Measurements from ENCODE around the gene DAB2. TPM values are rescaled to one million over a fixed set of nuclear protein-coding genes. Genes with fewer than 3 reads are reported as not detected.

DAB2 gene
- total and polyA plus RNA-seq, 2 of the 8 experiments (the other 6 are each of a cell fraction or from before 2014, with no cell fraction given): 2.6 to 4.9 TPM

- Histone ChIP-seq H3K27me3 (replicated peaks in 1 of 4; ENCODE audit: control insufficient read depth in 3 of 4, extremely low read depth in 1 of 4, insufficient read depth in 3 of 4, low read length in 3 of 4) (no peaks in the 10 kb centered on the region), H3K4ac (replicated peaks; ENCODE audit: insufficient read length, low read depth, low read length) (no peak overlapping the region), H2AK5ac (ENCODE audit: low read depth, low read length) (no peak overlapping the region), H3K9me3 (ENCODE audit: insufficient read depth in 2 of 2, low read depth in 1 of 2, low read length in 1 of 2) (no peaks in the 10 kb centered on the region), H3K4me1 (replicated peaks in 1 of 4; ENCODE audit: control insufficient read depth in 3 of 4, insufficient read depth in 4 of 4, low read length in 3 of 4) (no peaks in the 10 kb centered on the region), H3K9ac (replicated peaks in 1 of 4; ENCODE audit: extremely low read depth in 1 of 4, low read depth in 3 of 4, low read length in 3 of 4) (no peak overlapping the region), H3K56ac (replicated peaks; ENCODE audit: insufficient read length, low read depth, low read length) (no peak overlapping the region), H2BK20ac (ENCODE audit: low read length) (no peak overlapping the region), H2AFZ (ENCODE audit: low read length) (no peak overlapping the region), H3K14ac (ENCODE audit: insufficient read length) (no peak overlapping the region), H3K18ac (ENCODE audit: extremely low read depth, low read length) (no peak overlapping the region), H3K27ac (ENCODE audit: low read depth, low read length) (no peak overlapping the region), H2BK5ac (ENCODE audit: low read depth, low read length) (no peak overlapping the region), H3K23me2 (ENCODE audit: low read depth, low read length) (no peaks in the 10 kb centered on the region), H3K36me3 (ENCODE audit: control insufficient read depth in 2 of 4, insufficient read depth in 4 of 4, low read length in 3 of 4) (no peaks in the 10 kb centered on the region), H2BK120ac (replicated peaks; ENCODE audit: low read depth, low read length) (no peak overlapping the region), H4K20me1 (replicated peaks in 1 of 2; ENCODE audit: control insufficient read depth in 1 of 2, insufficient read depth in 2 of 2, low read length in 2 of 2) (no peaks in the 10 kb centered on the region), H3K23ac (ENCODE audit: insufficient read length) (no peak overlapping the region), H3K4me3 (ENCODE audit: extremely low read depth in 1 of 4, insufficient read depth in 2 of 4, low read depth in 3 of 4, low read length in 4 of 4) (no peak overlapping the region), H2BK12ac (ENCODE audit: low read depth, low read length) (no peak overlapping the region), H3K79me1 (ENCODE audit: low read depth, low read length) (no peaks in the 10 kb centered on the region), H3K79me2 (ENCODE audit: control insufficient read depth in 1 of 2, insufficient read depth in 2 of 2, low read length in 2 of 2) (no peaks in the 10 kb centered on the region), H4K5ac (ENCODE audit: insufficient read length, low read depth, low read length) (no peak overlapping the region), H4K91ac (replicated peaks; ENCODE audit: insufficient read length, low read length) (no peak overlapping the region), H4K8ac (ENCODE audit: extremely low read depth, insufficient read depth, low read length) (no peak overlapping the region), H3K4me2 (ENCODE audit: insufficient read depth in 1 of 2, low read depth in 2 of 2, low read length in 2 of 2) (no peak overlapping the region), H2BK15ac (ENCODE audit: low read length) (no peak overlapping the region)
- DNase-seq (ENCODE audit: low read depth in 1 of 2, low spot score in 2 of 2) (no peak), FAIRE-seq (no peak)
- POLR2A ChIA-PET (ENCODE audit: partially characterized antibody): no interaction called here
- 81% methylated on average over 3 of the region's 3 CpGs; no CpG with 5 or more reads in 1 of the 2 experiments for WGBS, 2 experiments (ENCODE audit: extremely low coverage in 1 of 2, insufficient coverage in 1 of 2, insufficient read length in 1 of 2, insufficient replicate concordance in 2 of 2, low coverage in 1 of 2, low lambda C conversion rate in 2 of 2, missing lambda C conversion rate in 1 of 2)
- CTCF ChIA-PET (ENCODE audit: partially characterized antibody): interaction anchor here (0.7 to 1.6 kb wide), 3 partner anchors 50 to 256 kb away, joined by 3 to 4 read pairs (median 3); no protein-coding TSS in a partner anchor
- TF ChIP-seq FOSL1 (IDR thresholded peaks at IDR 0.05; ENCODE audit: insufficient read depth, low read depth, low read length): no peak
- TF ChIP-seq, protein P1, sequence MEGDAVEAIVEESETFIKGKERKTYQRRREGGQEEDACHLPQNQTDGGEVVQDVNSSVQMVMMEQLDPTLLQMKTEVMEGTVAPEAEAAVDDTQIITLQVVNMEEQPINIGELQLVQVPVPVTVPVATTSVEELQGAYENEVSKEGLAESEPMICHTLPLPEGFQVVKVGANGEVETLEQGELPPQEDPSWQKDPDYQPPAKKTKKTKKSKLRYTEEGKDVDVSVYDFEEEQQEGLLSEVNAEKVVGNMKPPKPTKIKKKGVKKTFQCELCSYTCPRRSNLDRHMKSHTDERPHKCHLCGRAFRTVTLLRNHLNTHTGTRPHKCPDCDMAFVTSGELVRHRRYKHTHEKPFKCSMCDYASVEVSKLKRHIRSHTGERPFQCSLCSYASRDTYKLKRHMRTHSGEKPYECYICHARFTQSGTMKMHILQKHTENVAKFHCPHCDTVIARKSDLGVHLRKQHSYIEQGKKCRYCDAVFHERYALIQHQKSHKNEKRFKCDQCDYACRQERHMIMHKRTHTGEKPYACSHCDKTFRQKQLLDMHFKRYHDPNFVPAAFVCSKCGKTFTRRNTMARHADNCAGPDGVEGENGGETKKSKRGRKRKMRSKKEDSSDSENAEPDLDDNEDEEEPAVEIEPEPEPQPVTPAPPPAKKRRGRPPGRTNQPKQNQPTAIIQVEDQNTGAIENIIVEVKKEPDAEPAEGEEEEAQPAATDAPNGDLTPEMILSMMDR (IDR thresholded peaks at IDR 0.05; ENCODE audit: control extremely low read depth in 1 of 3, insufficient read depth in 1 of 3, low read depth in 1 of 3, low read length in 3 of 3): no peak
- no peak for TF ChIP-seq KDM1A (IDR thresholded peaks at IDR 0.05; ENCODE audit: borderline replicate concordance, low read length)
- TF ChIP-seq E2F6 (IDR thresholded peaks at IDR 0.05): no peak
- TF ChIP-seq NANOG (IDR thresholded peaks at IDR 0.05; ENCODE audit: insufficient read depth, low read depth, low read length, poor library complexity, severe bottlenecking): no peak
- no peak for TF ChIP-seq SUZ12 (IDR thresholded peaks at IDR 0.05; ENCODE audit: low read length)
- no peak for TF ChIP-seq TBP (IDR thresholded peaks at IDR 0.05; ENCODE audit: low read depth, low read length)
- no peak for TF ChIP-seq TEAD4 (IDR thresholded peaks at IDR 0.05; ENCODE audit: low read depth, low read length)
- TF ChIP-seq YY1 (IDR thresholded peaks at IDR 0.05; ENCODE audit: low read depth, low read length): no peak
- TF ChIP-seq CBX8 (IDR thresholded peaks at IDR 0.05; ENCODE audit: borderline replicate concordance, low read depth, low read length): no peak
Observed at GRCh38 chr5:39473156-39473775, 48.5 kb upstream of the DAB2 start.
